SK-N-SH (cell line): Measurements from ENCODE around the gene CDC42EP4. TPM values are rescaled to one million over a fixed set of nuclear protein-coding genes. Genes with fewer than 3 reads are reported as not detected.

ENCODE experiments used
- CTCF ChIA-PET: fragments of 300-600, 350-600 bp; formaldehyde crosslinking; extraction: SDS; loops from one replicate; lab custom pipeline; 2021; lab: Yijun Ruan, JAX
- POLR2A ChIA-PET: fragments of 350-600 bp; sonication (Branson Sonifier 250); formaldehyde crosslinking; extraction: SDS; loops from one replicate; lab custom pipeline; 2020; ENCODE audit warnings: antibody characterized with exemption, inconsistent platforms; lab: Yijun Ruan, JAX
- DNase-seq: peaks from one replicate; pipeline ENCODE4 v3.0.0; 2012
- H2AFZ ChIP-seq: fragments of 200-600 bp; sonication (generic); 2 replicates; pipeline ENCODE4 v1.8.1; 2016; ENCODE audit warnings: antibody characterized with exemption, mild to moderate bottlenecking, low read depth
- H3F3A ChIP-seq: fragments of 200-600 bp; sonication (generic); replicated peaks from 2 replicates; pipeline ENCODE3; 2016; ENCODE audit warnings: antibody characterized with exemption, mild to moderate bottlenecking; ENCODE audit not compliant: insufficient read depth
- H3K27ac ChIP-seq, 2 experiments: fragments of 200-500 bp in 1 of 2; fragments of 200-600 bp in 1 of 2; sonication (Bioruptor generic) in 1 of 2; sonication (generic), shearing (Covaris generic) in 1 of 2; 2 replicates each; pipeline versions ENCODE4 v1.5.1 to v1.6.1; 2014 to 2016; ENCODE audit warnings: low read depth in 2 of 2, inconsistent platforms in 1 of 2, low read length in 1 of 2, mild to moderate bottlenecking in 1 of 2, mixed read lengths in 1 of 2
- H3K27me3 ChIP-seq: fragments of 200-600 bp; sonication (generic), shearing (Covaris generic); 2 replicates; pipeline ENCODE4 v1.6.1; 2016; ENCODE audit warnings: mixed run types; ENCODE audit not compliant: insufficient read depth
- H3K36me3 ChIP-seq, 2 experiments: fragments of 200-500 bp in 1 of 2; fragments of 200-600 bp in 1 of 2; sonication (Bioruptor generic) in 1 of 2; sonication (generic) in 1 of 2; replicated peaks in 1 of 2; 2 replicates each; pipeline versions ENCODE3 to v1.5.1; 2014 to 2016; ENCODE audit warnings: low read length in 1 of 2, mild to moderate bottlenecking in 1 of 2; ENCODE audit not compliant: insufficient read depth in 2 of 2, control insufficient read depth in 1 of 2
- H3K4me1 ChIP-seq, 2 experiments: fragments of 200-500 bp in 1 of 2; fragments of 200-600 bp in 1 of 2; sonication (Bioruptor generic) in 1 of 2; sonication (generic), shearing (Covaris generic) in 1 of 2; 2 replicates each; pipeline versions ENCODE4 v1.5.1 to v1.6.1; 2014 to 2016; ENCODE audit warnings: low read depth in 1 of 2, low read length in 1 of 2, mixed run types in 1 of 2; ENCODE audit not compliant: insufficient read depth in 2 of 2, control insufficient read depth in 1 of 2
- H3K4me2 ChIP-seq: fragments of 200-600 bp; sonication (generic), shearing (Covaris generic); 2 replicates; pipeline ENCODE4 v1.6.1; 2017; ENCODE audit warnings: mixed run types
- H3K4me3 ChIP-seq, 2 experiments: fragments of 200-500 bp in 1 of 2; fragments of 200-600 bp in 1 of 2; sonication (Bioruptor generic) in 1 of 2; sonication (generic), shearing (Covaris generic) in 1 of 2; 2 replicates each; pipeline versions ENCODE4 v1.5.1 to v1.8.1; 2014 to 2016; ENCODE audit warnings: low read depth in 2 of 2, inconsistent platforms in 1 of 2, low read length in 1 of 2, mild to moderate bottlenecking in 1 of 2, mixed read lengths in 1 of 2, moderate library complexity in 1 of 2
- H3K79me2 ChIP-seq: fragments of 200-600 bp; sonication (generic); 2 replicates; pipeline ENCODE4 v1.8.1; 2017; ENCODE audit warnings: mild to moderate bottlenecking; ENCODE audit not compliant: insufficient read depth
- H3K9ac ChIP-seq: fragments of 200-600 bp; sonication (generic); 2 replicates; pipeline ENCODE4 v1.6.1; 2017; ENCODE audit warnings: mixed run types
- H3K9me2 ChIP-seq: fragments of 200-600 bp; sonication (generic); 2 replicates; pipeline ENCODE4 v1.6.1; 2017; ENCODE audit warnings: mixed run types
- H3K9me3 ChIP-seq: fragments of 200-600 bp; sonication (generic); 2 replicates; pipeline ENCODE4 v1.6.1; 2017; ENCODE audit warnings: mixed run types, mild to moderate bottlenecking, moderate library complexity
- H4K20me1 ChIP-seq: fragments of 200-600 bp; sonication (generic); 2 replicates; pipeline ENCODE4 v1.6.1; 2017; ENCODE audit warnings: mild to moderate bottlenecking, mixed run types; ENCODE audit not compliant: insufficient read depth
- CHD2 ChIP-seq: fragments of 150-350 bp; IDR thresholded peaks from 2 replicates; pipeline ENCODE4 v1.6.1; 2018; ENCODE audit warnings: low read length; ENCODE audit not compliant: partially characterized antibody
- ELF1 ChIP-seq: IDR thresholded peaks from 2 replicates; pipeline ENCODE4 v1.4.0; 2012
- EZH2phosphoT487 ChIP-seq: fragments of 200-600 bp; sonication (generic); IDR thresholded peaks from 2 replicates; pipeline ENCODE4 v1.6.1; 2017; ENCODE audit warnings: low read depth, mixed run types, mild to moderate bottlenecking, antibody characterized with exemption, moderate library complexity, borderline replicate concordance
- FOXJ3 ChIP-seq: sonication (generic); formaldehyde crosslinking; IDR thresholded peaks from 2 replicates; pipeline ENCODE4 v1.5.1; 2020; ENCODE audit warnings: mild to moderate bottlenecking, missing genetic modification reagents
- GABPA ChIP-seq: IDR thresholded peaks from 2 replicates; pipeline ENCODE4 v1.4.0; 2012; ENCODE audit warnings: low read depth, mild to moderate bottlenecking
- GATA2 ChIP-seq: sonication (generic); formaldehyde crosslinking; IDR thresholded peaks from 2 replicates; pipeline ENCODE4 v1.5.0; 2020; ENCODE audit warnings: mild to moderate bottlenecking, missing genetic modification reagents
- IRF3 ChIP-seq: fragments of 150-350 bp; IDR thresholded peaks from 2 replicates; pipeline ENCODE4 v1.6.1; 2016; ENCODE audit warnings: mild to moderate bottlenecking, low read depth, low read length
- JUND ChIP-seq: IDR thresholded peaks from 2 replicates; pipeline ENCODE4 v1.4.0; 2012
- MAX ChIP-seq: IDR thresholded peaks from 2 replicates; pipeline ENCODE4 v1.4.0; 2012; ENCODE audit warnings: low read depth
- PBX3 ChIP-seq: IDR thresholded peaks from 2 replicates; pipeline ENCODE4; 2012
- POLR2AphosphoS5 ChIP-seq: IDR thresholded peaks from 2 replicates; pipeline ENCODE4 v1.6.1; 2012; ENCODE audit warnings: low read depth, low read length
- RAD21 ChIP-seq: IDR thresholded peaks from 2 replicates; pipeline ENCODE4 v1.6.1; 2012; ENCODE audit warnings: mild to moderate bottlenecking, low read length
- RCOR1 ChIP-seq: fragments of 150-350 bp; IDR thresholded peaks from 2 replicates; pipeline ENCODE4 v1.6.1; 2017; ENCODE audit warnings: antibody characterized with exemption, low read length
- SMC3 ChIP-seq: IDR thresholded peaks from 2 replicates; pipeline ENCODE4 v1.6.1; 2012; ENCODE audit warnings: low read depth, low read length, improper control_type of control experiment
- TAF1 ChIP-seq: IDR thresholded peaks from 2 replicates; pipeline ENCODE4 v1.6.1; 2012; ENCODE audit warnings: low read depth, mild to moderate bottlenecking, low read length, moderate library complexity, borderline replicate concordance
- TEAD4 ChIP-seq: IDR thresholded peaks from 2 replicates; pipeline ENCODE4 v1.4.0; 2012; ENCODE audit warnings: mild to moderate bottlenecking, borderline replicate concordance; ENCODE audit not compliant: insufficient read depth
- WGBS: methylation state at CpG from one replicate; pipeline ENCODE4 v1.1.6; 2017; ENCODE audit warnings: low lambda C conversion rate; 5-methylcytosine and 5-hydroxymethylcytosine counted together
- polyA plus RNA-seq, 3 experiments: library from polyadenylated mRNA; depleted of rRNA; stranded (reverse); fragments of >200 nt; gene quantifications; 2 replicates each; pipeline ENCODE4 v1.2.3, GENCODE V29; 2012

CDC42EP4 gene
- polyA plus RNA-seq, 1 of the 3 experiments (the other 2 are of a cell fraction) = 28.3 TPM

- Histone ChIP-seq H3K4me3 (no peak overlapping the region), H3K4me2 (no peak overlapping the region), H3K27me3 (no peaks in the 10 kb centered on the region), H3K9me3 (no peaks in the 10 kb centered on the region), H3K9ac (no peak overlapping the region), H4K20me1 (no peaks in the 10 kb centered on the region), H3K9me2 (no peaks in the 10 kb centered on the region), H3F3A (no peaks in the 10 kb centered on the region), H3K36me3 (peaks cover 9 to 30% of the 10 kb centered on the region in 2 experiments), H2AFZ (no peak overlapping the region), H3K4me1 (peaks cover 0 to 10% of the 10 kb centered on the region in 2 experiments; a peak in 1 of 4 replicates), H3K79me2 (no peaks in the 10 kb centered on the region), H3K27ac (no peak overlapping the region)
- WGBS = 94% methylated on average over 10 of the region's 10 CpGs
- no peak for DNase-seq
- ChIA-PET POLR2A (interaction anchor here (1.3 kb wide), 1 partner anchor 60 kb away, joined by 3 read pairs; no protein-coding TSS in a partner anchor), CTCF (interaction anchor here (1.0 to 22.4 kb wide), 6 partner anchors 11 to 693 kb away, joined by 4 to 691 read pairs (median 6); a partner anchor contains a TSS)
- no peak for TF ChIP-seq SMC3
- TF ChIP-seq MAX = no peak
- no peak for TF ChIP-seq POLR2AphosphoS5
- no peak for TF ChIP-seq FOXJ3 (CRISPR knock-in tag)
These were observed 60.8 kb downstream of the CDC42EP4 start for GRCh38 chr17:73250851-73251640.

GRCh38 chr17:73249700-73250099, 62.1 kb downstream of the CDC42EP4 start:
- DNase-seq = no peak
- Histone ChIP-seq H3K36me3 (peaks cover 19 to 43% of the 10 kb centered on the region in 2 experiments), H3K9me2 (no peaks in the 10 kb centered on the region), H3F3A (no peaks in the 10 kb centered on the region), H3K27me3 (no peaks in the 10 kb centered on the region), H3K9ac (no peak overlapping the region), H4K20me1 (no peaks in the 10 kb centered on the region), H3K4me3 (no peak overlapping the region), H3K4me2 (no peak overlapping the region), H3K4me1 (no peaks in the 10 kb centered on the region), H3K27ac (no peak overlapping the region), H3K79me2 (no peaks in the 10 kb centered on the region), H2AFZ (no peak overlapping the region), H3K9me3 (no peaks in the 10 kb centered on the region)
- ChIA-PET CTCF (interaction anchor here (0.6 to 22.4 kb wide), 9 partner anchors 13 to 691 kb away, joined by 3 to 691 read pairs (median 4); a partner anchor contains a TSS), POLR2A (interaction anchor here (1.3 kb wide), 1 partner anchor 61 kb away, joined by 3 read pairs; no protein-coding TSS in a partner anchor)
- 88% methylated on average over 8 of the region's 8 CpGs for WGBS
- TF ChIP-seq CHD2 (no peak), EZH2phosphoT487 (no peak)

- Histone ChIP-seq H3K9me2 (no peaks in the 10 kb centered on the region), H3K79me2 (no peaks in the 10 kb centered on the region), H3F3A (no peaks in the 10 kb centered on the region), H3K27me3 (no peaks in the 10 kb centered on the region), H3K4me3 (no peak overlapping the region), H2AFZ (no peak overlapping the region), H3K4me2 (no peak overlapping the region), H3K9ac (no peak overlapping the region), H3K9me3 (no peaks in the 10 kb centered on the region), H3K27ac (no peak overlapping the region), H4K20me1 (no peaks in the 10 kb centered on the region), H3K4me1 (no peaks in the 10 kb centered on the region), H3K36me3 (peaks cover 30 to 47% of the 10 kb centered on the region in 2 experiments)
- DNase-seq = no peak
- CTCF ChIA-PET = interaction anchor here (0.6 to 22.4 kb wide), 6 partner anchors 8 to 522 kb away, joined by 3 to 691 read pairs (median 4); no protein-coding TSS in a partner anchor
- POLR2A ChIA-PET = no interaction called here
- TF ChIP-seq TEAD4 (no peak), PBX3 (no peak), JUND (no peak), TAF1 (no peak), EZH2phosphoT487 (no peak), SMC3 (no peak), FOXJ3 (CRISPR knock-in tag) (no peak), IRF3 (no peak), GATA2 (CRISPR knock-in tag) (no peak), GABPA (no peak), ELF1 (no peak), RAD21 (no peak), RCOR1 (no peak)
- WGBS = 89% methylated on average over 10 of the region's 10 CpGs
These were observed 63.3 kb downstream of the CDC42EP4 start for GRCh38 chr17:73248532-73248931.
